ENCODE data around the gene ERBB4.

The ERBB4 gene

DNA sequence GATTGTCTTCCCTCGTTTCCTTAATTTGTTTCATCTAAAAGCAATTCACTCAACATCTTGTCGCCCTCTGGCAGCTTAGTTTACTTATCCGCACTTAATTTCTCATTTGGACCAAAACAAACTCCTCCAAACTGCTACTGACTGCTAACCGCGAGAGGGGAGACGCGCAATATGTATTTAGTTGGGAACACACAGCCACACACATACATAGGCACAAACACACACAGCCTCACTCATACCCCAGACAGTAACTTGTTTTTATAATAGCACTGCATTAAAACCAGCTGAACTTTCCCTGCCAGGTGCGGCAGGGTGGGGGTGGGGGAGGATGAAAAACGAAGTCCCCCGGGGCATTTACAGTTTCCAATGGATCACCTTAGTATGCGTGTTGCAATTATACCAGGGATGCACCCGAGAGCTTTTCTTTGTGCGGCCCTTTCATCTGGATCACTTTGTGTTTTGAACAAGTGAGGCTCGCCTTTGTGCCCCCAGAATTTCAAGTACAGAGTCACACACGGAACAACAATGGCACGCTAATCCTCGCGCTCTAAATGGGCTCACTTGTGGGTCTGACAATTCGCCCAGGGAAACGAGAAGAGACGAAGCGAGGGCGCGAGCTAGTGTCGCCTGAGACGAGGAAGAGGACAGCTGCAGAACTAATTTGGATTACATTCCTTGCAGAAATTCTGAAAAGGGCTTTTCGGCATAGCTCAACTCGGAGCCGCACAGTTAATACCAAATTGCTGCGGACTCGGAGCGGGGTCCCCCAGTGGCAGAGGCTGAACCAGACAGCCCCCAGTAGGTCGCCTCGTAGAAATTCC, 2.4 kb downstream of the ERBB4 start:
- TF ChIP-seq, protein P1, sequence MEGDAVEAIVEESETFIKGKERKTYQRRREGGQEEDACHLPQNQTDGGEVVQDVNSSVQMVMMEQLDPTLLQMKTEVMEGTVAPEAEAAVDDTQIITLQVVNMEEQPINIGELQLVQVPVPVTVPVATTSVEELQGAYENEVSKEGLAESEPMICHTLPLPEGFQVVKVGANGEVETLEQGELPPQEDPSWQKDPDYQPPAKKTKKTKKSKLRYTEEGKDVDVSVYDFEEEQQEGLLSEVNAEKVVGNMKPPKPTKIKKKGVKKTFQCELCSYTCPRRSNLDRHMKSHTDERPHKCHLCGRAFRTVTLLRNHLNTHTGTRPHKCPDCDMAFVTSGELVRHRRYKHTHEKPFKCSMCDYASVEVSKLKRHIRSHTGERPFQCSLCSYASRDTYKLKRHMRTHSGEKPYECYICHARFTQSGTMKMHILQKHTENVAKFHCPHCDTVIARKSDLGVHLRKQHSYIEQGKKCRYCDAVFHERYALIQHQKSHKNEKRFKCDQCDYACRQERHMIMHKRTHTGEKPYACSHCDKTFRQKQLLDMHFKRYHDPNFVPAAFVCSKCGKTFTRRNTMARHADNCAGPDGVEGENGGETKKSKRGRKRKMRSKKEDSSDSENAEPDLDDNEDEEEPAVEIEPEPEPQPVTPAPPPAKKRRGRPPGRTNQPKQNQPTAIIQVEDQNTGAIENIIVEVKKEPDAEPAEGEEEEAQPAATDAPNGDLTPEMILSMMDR (IDR thresholded peaks at IDR 0.05; ENCODE audit: insufficient read depth, low read depth, low read length, missing control alignments): no peak
- H3K4me3 ChIP-seq (ENCODE audit: low read length): peak overlapping the region; percentile 56

DNA sequence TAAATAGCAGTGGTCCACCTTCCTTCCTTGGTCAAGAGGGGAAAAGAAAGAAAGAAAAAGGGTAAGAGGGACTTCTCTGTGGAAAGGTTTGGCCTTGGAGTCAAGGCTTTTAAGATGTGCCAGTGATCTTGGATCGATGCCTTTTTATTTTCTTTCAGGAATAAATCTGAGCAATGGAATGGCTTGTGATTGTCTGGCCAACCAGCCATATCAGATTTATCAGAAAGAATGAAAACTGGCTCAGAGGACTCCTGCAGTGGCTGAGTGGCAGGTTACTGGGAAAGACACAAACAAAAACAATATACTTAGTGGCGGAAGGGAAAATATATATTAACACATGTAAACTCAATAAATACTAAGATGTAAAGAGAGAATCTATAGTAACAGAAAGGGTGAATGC, 4.3 kb downstream of the ERBB4 start:
- TF ChIP-seq, protein P1 (IDR thresholded peaks at IDR 0.05; ENCODE audit: insufficient read depth, low read depth, low read length, missing control alignments): no peak
- no peak overlapping the region for H3K4me3 ChIP-seq (ENCODE audit: low read length)
- no peak for DNase-seq (ENCODE audit: low read depth)

More for the DNA sequence above, 2.4 kb downstream of the ERBB4 start:
- DNase-seq (ENCODE audit: low read depth): peak; percentile 7

DNA sequence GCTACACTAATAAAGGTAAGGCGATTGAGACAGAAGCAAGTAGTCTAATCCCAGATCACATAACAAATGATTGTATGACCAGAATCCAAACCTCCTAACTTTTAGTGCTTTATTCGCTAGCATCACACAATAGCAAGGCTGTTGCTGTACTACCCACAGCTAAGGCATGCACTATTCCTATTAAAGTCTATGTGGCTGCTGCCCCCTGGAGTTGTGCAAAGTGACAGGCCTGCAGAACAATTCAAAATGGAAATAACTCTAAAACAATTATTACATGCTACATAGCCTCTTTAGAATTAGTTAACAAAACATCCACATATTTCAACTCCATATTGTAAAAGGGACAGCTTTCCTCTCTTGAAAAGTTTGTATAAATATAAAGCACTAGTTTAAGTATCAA, 6.0 kb downstream of the ERBB4 start:
- no peak for DNase-seq (ENCODE audit: low read depth)
- H3K4me3 ChIP-seq (ENCODE audit: low read length): no peak overlapping the region
- TF ChIP-seq, protein P1 (IDR thresholded peaks at IDR 0.05; ENCODE audit: insufficient read depth, low read depth, low read length, missing control alignments): no peak

DNA sequence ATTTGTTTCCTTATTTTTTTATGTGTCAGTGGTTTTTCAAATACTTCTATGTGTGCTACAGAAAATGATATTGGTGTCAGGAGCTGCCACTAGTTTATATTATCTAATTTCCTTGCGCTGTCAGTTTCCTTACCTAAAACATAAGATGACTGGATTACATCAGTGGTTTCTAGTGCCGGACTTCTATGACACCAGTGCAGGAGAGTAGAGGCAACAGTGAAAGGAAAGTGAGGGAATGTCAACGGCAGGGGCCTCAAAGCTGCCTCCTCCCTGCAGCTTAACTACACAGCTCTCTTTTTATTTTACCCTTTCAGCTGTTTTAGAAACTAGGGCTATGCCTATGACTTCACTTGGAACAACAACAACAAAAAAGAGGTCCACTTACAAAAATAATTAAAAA, 6.5 kb downstream of the ERBB4 start:
- no peak overlapping the region for H3K4me3 ChIP-seq (ENCODE audit: low read length)
- TF ChIP-seq, protein P1 (IDR thresholded peaks at IDR 0.05; ENCODE audit: insufficient read depth, low read depth, low read length, missing control alignments): no peak
- DNase-seq (ENCODE audit: low read depth): no peak

DNA sequence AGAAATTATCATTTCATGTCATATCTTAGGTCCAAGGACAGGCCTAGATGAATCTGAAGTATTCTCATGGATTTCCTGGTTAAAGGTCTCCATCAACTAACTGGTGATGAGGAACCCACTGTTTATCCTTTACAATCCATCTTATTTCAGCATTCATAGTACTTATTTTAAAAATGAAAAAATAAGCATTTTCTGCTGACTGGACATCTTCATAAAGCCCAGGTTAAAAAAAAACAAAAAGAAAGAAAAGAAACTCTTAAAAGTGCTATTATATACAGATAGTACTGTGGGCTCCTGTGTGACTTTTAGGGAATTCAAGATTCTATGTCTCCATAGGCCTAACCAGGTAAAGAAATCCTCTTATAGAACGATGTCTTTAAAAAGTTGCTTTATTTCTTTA, 7.1 kb downstream of the ERBB4 start:
- H3K4me3 ChIP-seq (ENCODE audit: low read length): no peak overlapping the region
- no peak for DNase-seq (ENCODE audit: low read depth)
- TF ChIP-seq, protein P1 (IDR thresholded peaks at IDR 0.05; ENCODE audit: insufficient read depth, low read depth, low read length, missing control alignments): no peak

DNA sequence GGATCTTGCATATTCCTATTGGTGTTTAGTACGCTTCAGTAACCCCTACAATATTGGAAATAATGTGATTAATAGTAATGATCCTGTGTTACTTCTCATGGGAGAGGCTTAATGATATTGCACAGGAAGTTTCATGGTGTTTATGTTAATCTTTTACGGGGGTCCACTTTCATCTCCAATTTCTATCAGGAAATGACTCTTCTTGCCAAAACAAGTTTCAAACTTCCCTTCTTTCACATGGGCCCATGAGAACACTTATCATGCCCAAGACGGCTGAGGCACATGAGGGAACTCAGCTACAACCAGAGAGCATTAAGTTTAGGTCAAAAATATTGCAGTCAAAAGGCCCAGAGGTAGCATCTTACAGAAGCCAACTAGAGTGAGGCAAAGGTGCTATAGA, 7.6 kb downstream of the ERBB4 start:
- no peak for DNase-seq (ENCODE audit: low read depth)
- TF ChIP-seq, protein P1 (IDR thresholded peaks at IDR 0.05; ENCODE audit: insufficient read depth, low read depth, low read length, missing control alignments): no peak
- no peak overlapping the region for H3K4me3 ChIP-seq (ENCODE audit: low read length)

DNA sequence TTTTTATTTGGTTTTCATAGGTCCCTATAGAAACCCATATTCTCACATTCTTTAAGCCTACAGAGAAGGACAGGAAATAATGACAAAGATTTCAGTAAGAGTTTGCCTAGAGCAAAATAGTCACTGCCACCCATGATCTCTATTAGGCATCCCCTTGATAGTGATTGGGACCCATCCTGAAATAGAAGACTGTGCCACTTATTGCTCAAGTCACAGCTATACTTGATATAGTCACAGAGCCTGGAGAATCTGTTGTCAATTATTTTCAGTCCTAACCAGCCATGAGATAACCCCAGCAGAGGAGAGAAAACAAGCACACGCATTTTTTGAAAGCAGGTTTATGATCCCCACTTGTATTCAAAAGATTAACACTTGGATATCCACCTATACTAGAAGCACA, 8.2 kb downstream of the ERBB4 start:
- TF ChIP-seq, protein P1 (IDR thresholded peaks at IDR 0.05; ENCODE audit: insufficient read depth, low read depth, low read length, missing control alignments): no peak
- DNase-seq (ENCODE audit: low read depth): no peak
- H3K4me3 ChIP-seq (ENCODE audit: low read length): no peak overlapping the region

All from epithelial cell of esophagus (primary cell).